HG03135 (cell line): Measurements from ENCODE around the gene MAGEB1.

Experiments used
- ATAC-seq: cut with Tn5 transposase; IDR thresholded peaks from one replicate; pipeline ENCODE4 v1.9.1; 2021; ENCODE audit warnings: mild to moderate bottlenecking, moderate library complexity; ENCODE audit not compliant: unreplicated experiment

MAGEB1 gene

GRCh38 chrX:30283456-30284200 lies 36.7 kb downstream of the MAGEB1 start:
- ATAC-seq = no peak

- no peak for ATAC-seq
These were observed 49.7 kb downstream of the MAGEB1 start for GRCh38 chrX:30296408-30297254.

DNA sequence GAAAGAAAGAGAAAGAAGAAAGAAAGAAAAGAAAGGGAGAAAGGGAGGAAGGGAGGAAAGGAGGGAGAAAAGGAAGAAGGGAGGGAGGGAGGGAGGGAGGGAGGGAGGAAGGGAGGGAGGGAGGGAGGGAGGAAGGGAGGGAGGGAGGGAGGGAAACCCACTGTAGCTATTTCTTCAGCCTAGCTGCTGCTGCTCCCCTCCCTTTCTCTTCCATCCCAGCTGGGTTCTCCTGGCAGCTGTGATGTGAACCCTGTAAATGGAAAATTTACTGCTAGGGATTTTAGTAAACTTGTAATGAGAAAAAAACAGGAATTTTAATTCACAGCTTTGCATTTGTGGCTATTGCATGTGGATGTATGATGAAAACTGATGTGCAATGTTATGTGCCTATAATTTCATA lies 54.3 kb downstream of the MAGEB1 start:
- ATAC-seq = no peak
